K562 (cell line): ENCODE measurements around the gene CDX1. TPM values are rescaled to one million over a fixed set of nuclear protein-coding genes. Genes with fewer than 3 reads are reported as not detected.

Source experiments
- ATAC-seq: fragments of 200-7000 bp; cut with Tn5 transposase; 3 replicates; pipeline ENCODE4 v1.9.1; 2020; ENCODE audit warnings: moderate library complexity
- BruUV-seq: library from RNA; stranded (reverse); fragments of 400-500 nt; replicated peaks from 2 replicates; lab custom pipeline; 2021; lab: Mats Ljungman, UMichigan
- CTCF ChIA-PET: fragments of 300-600 bp; formaldehyde crosslinking; extraction: SDS; loops from one replicate; lab custom pipeline; 2021; ENCODE audit warnings: low intra/inter-chr PET ratio; lab: Yijun Ruan, JAX
- POLR2A ChIA-PET: fragments of 300-600, 350-650 bp; sonication (Branson Sonifier 250); formaldehyde crosslinking; extraction: SDS; loops from one replicate; lab custom pipeline; 2021; ENCODE audit warnings: antibody characterized with exemption, inconsistent platforms; lab: Yijun Ruan, JAX
- DNase-seq, 4 experiments: peaks; one replicate each; pipeline versions ENCODE4 v3.0.0 to v3.0.0-alpha.2; 2011 to 2018; ENCODE audit warnings: low spot score in 3 of 4, mixed read lengths in 3 of 4; ENCODE audit errors: extremely low read depth in 1 of 4
- FAIRE-seq: peaks from 2 replicates; lab custom pipeline; 2011; peaks lifted over from hg19 to GRCh38; lab: Jason Lieb, UNC
- H2AFZ ChIP-seq: 2 replicates; pipeline ENCODE4 v1.6.0; 2011; ENCODE audit warnings: low read depth, low read length, control low read depth, inconsistent platforms
- H3K27ac ChIP-seq: fragments of 200-600 bp; 3 replicates; pipeline ENCODE4 v1.8.0; 2011; ENCODE audit warnings: low read depth, mild to moderate bottlenecking, control low read depth, inconsistent platforms, low read length, moderate library complexity, mixed read lengths; ENCODE audit errors: extremely low read depth
- H3K27me3 ChIP-seq, 2 experiments: fragments of 300-600 bp in 1 of 2; 2 replicates in 1 of 2; 3 replicates in 1 of 2; pipeline versions ENCODE4 v1.6.0 to v1.8.0; 2011; ENCODE audit warnings: inconsistent platforms in 2 of 2, low read length in 2 of 2, mild to moderate bottlenecking in 1 of 2, mixed read lengths in 1 of 2, moderate library complexity in 1 of 2; ENCODE audit not compliant: control insufficient read depth in 2 of 2, insufficient read depth in 2 of 2
- H3K36me3 ChIP-seq: fragments of 300-600 bp; 3 replicates; pipeline ENCODE4 v1.8.0; 2011; ENCODE audit warnings: mild to moderate bottlenecking, low read length, inconsistent platforms; ENCODE audit not compliant: control insufficient read depth, insufficient read depth
- H3K4me1 ChIP-seq, 2 experiments: fragments of 200-600 bp in 1 of 2; replicated peaks in 1 of 2; 2 replicates in 1 of 2; 3 replicates in 1 of 2; pipeline versions ENCODE4 v1.5.1 to v1.8.0; 2011; ENCODE audit warnings: inconsistent platforms in 2 of 2, low read length in 2 of 2, mild to moderate bottlenecking in 1 of 2, mixed read lengths in 1 of 2, moderate library complexity in 1 of 2; ENCODE audit not compliant: control insufficient read depth in 2 of 2, insufficient read depth in 2 of 2
- H3K4me2 ChIP-seq: 2 replicates; pipeline ENCODE4 v1.6.1; 2011; ENCODE audit warnings: low read length, control low read depth, inconsistent platforms, mixed read lengths; ENCODE audit not compliant: insufficient read depth
- H3K4me3 ChIP-seq: fragments of 200-600 bp; sonication (generic), shearing (Covaris generic); 2 replicates; pipeline ENCODE4 v1.5.1; 2016; ENCODE audit warnings: control low read depth, inconsistent platforms
- H3K79me2 ChIP-seq: fragments of 200-600 bp; 3 replicates; pipeline ENCODE4 v1.8.0; 2011; ENCODE audit warnings: low read length, inconsistent platforms; ENCODE audit not compliant: control insufficient read depth, insufficient read depth
- H3K9ac ChIP-seq, 2 experiments: 2 replicates each; pipeline versions ENCODE4 v1.6.0 to v1.6.1; 2011; ENCODE audit warnings: low read depth in 2 of 2, low read length in 2 of 2, control low read depth in 1 of 2, inconsistent platforms in 1 of 2, mild to moderate bottlenecking in 1 of 2, mixed read lengths in 1 of 2; ENCODE audit not compliant: insufficient read depth in 1 of 2
- H3K9me1 ChIP-seq: one replicate; pipeline ENCODE4 v1.6.0; 2011; ENCODE audit warnings: inconsistent platforms, mild to moderate bottlenecking, low read length, moderate library complexity; ENCODE audit not compliant: control insufficient read depth, insufficient read depth
- H3K9me3 ChIP-seq: replicated peaks from 2 replicates; pipeline ENCODE4 v1.5.1; 2011; ENCODE audit warnings: low read depth, low read length, inconsistent platforms; ENCODE audit not compliant: control insufficient read depth, insufficient read depth
- H4K20me1 ChIP-seq: replicated peaks from 2 replicates; pipeline ENCODE4 v1.6.1; 2011; ENCODE audit warnings: low read length, inconsistent platforms, mixed read lengths; ENCODE audit not compliant: control insufficient read depth, insufficient read depth
- CEBPB ChIP-seq: fragments of 450-650 bp; IDR thresholded peaks from 2 replicates; pipeline ENCODE4 v1.6.1; 2016; ENCODE audit warnings: missing genetic modification characterization, missing compliant biosample characterization
- ESRRA ChIP-seq: fragments of 450-650 bp; IDR thresholded peaks from 2 replicates; pipeline ENCODE4 v1.6.1; 2014; ENCODE audit warnings: low read depth, mild to moderate bottlenecking, moderate library complexity, borderline replicate concordance
- KDM1A ChIP-seq, 2 experiments: fragments of 450-650 bp; IDR thresholded peaks; 2 replicates each; pipeline ENCODE4 v1.6.1; 2016; ENCODE audit warnings: mild to moderate bottlenecking in 2 of 2
- MCM3 ChIP-seq: fragments of 450-650 bp; IDR thresholded peaks from 2 replicates; pipeline ENCODE4 v1.6.1; 2016
- MYC ChIP-seq, 2 experiments: fragments of 250-450 bp in 1 of 2; sonication (Bioruptor Pico) in 1 of 2; IDR thresholded peaks; 2 replicates each; pipeline versions ENCODE4 v1.5.1 to v1.6.1; 2012 to 2021; ENCODE audit warnings: low read depth in 2 of 2, borderline replicate concordance in 1 of 2, improper control_type of control experiment in 1 of 2, low read length in 1 of 2, mild to moderate bottlenecking in 1 of 2, moderate library complexity in 1 of 2
- TAF9B ChIP-seq: fragments of 450-650 bp; IDR thresholded peaks from 2 replicates; pipeline ENCODE4 v1.6.1; 2018; ENCODE audit warnings: mild to moderate bottlenecking; ENCODE audit not compliant: partially characterized antibody
- TEAD4 ChIP-seq, 2 experiments: sonication (generic) in 1 of 2; formaldehyde crosslinking in 1 of 2; IDR thresholded peaks; 2 replicates each; pipeline versions ENCODE4 v1.6.1 to v1.8.0; 2012 to 2022; ENCODE audit warnings: borderline replicate concordance in 1 of 2, inconsistent platforms in 1 of 2, low read length in 1 of 2, mild to moderate bottlenecking in 1 of 2, missing genetic modification reagents in 1 of 2
- ZBTB12 ChIP-seq: fragments of 250-450 bp; sonication (Bioruptor Pico); IDR thresholded peaks from 2 replicates; pipeline ENCODE4 v1.4.0; 2020
- ZNF133 ChIP-seq: fragments of 250-450 bp; sonication (Bioruptor Pico); IDR thresholded peaks from 2 replicates; pipeline ENCODE4 v1.4.0; 2020; ENCODE audit warnings: mild to moderate bottlenecking
- ZNF740 ChIP-seq, 3 experiments: fragments of 200-800 bp in 1 of 3; sonication (Bioruptor generic) in 1 of 3; sonication (generic) in 1 of 3; formaldehyde crosslinking in 1 of 3; IDR thresholded peaks; 2 replicates each; pipeline versions ENCODE4 v1.6.1 to v1.8.0; 2016 to 2022; ENCODE audit warnings: mild to moderate bottlenecking in 2 of 3, missing compliant biosample characterization in 2 of 3, missing genetic modification characterization in 2 of 3, missing genetic modification reagents in 1 of 3
- WGBS: fragments of 100-300 bp; shearing (Covaris generic); methylation state at CpG from one replicate; pipeline ENCODE4 v1.1.6; 2016; ENCODE audit warnings: low coverage, mixed read lengths; ENCODE audit not compliant: insufficient coverage; ENCODE audit errors: missing lambda C conversion rate; 5-methylcytosine and 5-hydroxymethylcytosine counted together
- in situ Hi-C: fragments of 300-500 bp; cut with MboI; formaldehyde crosslinking; loops from 4 replicates; pipeline ENCODE4 v1.15.0; 2018; ENCODE audit warnings: inconsistent platforms, mixed read lengths
- intact Hi-C: fragments of 100-400 bp; cut with micrococcal nuclease; formaldehyde crosslinking; loops from 2 replicates; pipeline ENCODE4 v1.14.2; 2022
- polyA plus RNA-seq, 8 experiments: library from polyadenylated mRNA; depleted of rRNA in 4 of 8; stranded (reverse) in 5 of 8; unstranded in 3 of 8; fragments of >200 nt; fragmentation: Nextera tagmentation in 2 of 8; fragmentation: Illumina TruSeq in 1 of 8; extraction: Ambion mirVana in 2 of 8; extraction: Trizol in 1 of 8; gene quantifications; 2 replicates each; pipeline versions ENCODE4 v1.2.1 to v1.2.3, GENCODE V29; 2011 to 2014; ENCODE audit warnings: inconsistent platforms in 1 of 8, missing spikeins in 1 of 8
- total RNA-seq, 7 experiments: library from RNA; depleted of rRNA in 6 of 7; stranded (reverse); fragments of >200 nt in 6 of 7; fragmentation: Illumina TruSeq in 2 of 7; extraction: Trizol in 2 of 7; gene quantifications; 2 replicates each; pipeline versions ENCODE4 v1.2.1 to v1.2.3, GENCODE V29; 2011 to 2021; ENCODE audit warnings: low replicate concordance in 1 of 7

Gene CDX1
- total and polyA plus RNA-seq, 9 of the 15 experiments (the other 6 are each of a cell fraction or from before 2014, with no cell fraction given), result 0.06 to 0.16 TPM; not detected in 7

GRCh38 chr5:150123542-150123941 is 43.0 kb upstream of the CDX1 start (continued):
- TF ChIP-seq CEBPB (tag), result 0 out of 2 replicates have a peak, but pooled peaks have one; percentile 20
- no peak for TF ChIP-seq TAF9B
- peak; percentile 16; the same call in 1 of the 2 replicates for TF ChIP-seq TEAD4 (IDR thresholded peaks at IDR 0.05; ENCODE audit: low read length)
- TF ChIP-seq TEAD4 (CRISPR knock-in tag; IDR thresholded peaks at IDR 0.05; ENCODE audit: borderline replicate concordance), result no peak
- no peak for TF ChIP-seq MCM3
- TF ChIP-seq KDM1A (IDR thresholded peaks at IDR 0.05), result peak; percentile 32 to 33; a peak in 1 of 4 replicates

GRCh38 chr5:150124111-150124557 is 42.4 kb upstream of the CDX1 start:
- no peaks in the 10 kb centered on the region for H3K36me3 ChIP-seq
- ChIA-PET POLR2A (no interaction called here), CTCF (no interaction called here)
- TF ChIP-seq ESRRA (no peak), MYC (IDR thresholded peaks at IDR 0.05; ENCODE audit: low read depth, low read length) (no peak), MYC (CRISPR knock-in tag; IDR thresholded peaks at IDR 0.05; ENCODE audit: borderline replicate concordance, low read depth) (no peak), ZNF133 (CRISPR knock-in tag) (no peak), ZBTB12 (CRISPR knock-in tag) (no peak), ZNF740 (CRISPR knock-in tag; IDR thresholded peaks at IDR 0.05) (0 out of 2 replicates have a peak, but pooled peaks have one; percentile 27), ZNF740 (tag; IDR thresholded peaks at IDR 0.05) (no peak)
- ATAC-seq (no peak), FAIRE-seq (no peak), DNase-seq (no peak)
- no peaks in the 10 kb centered on the region for H3K9me3 ChIP-seq
- BruUV-seq, result no TSS peak
- H4K20me1 ChIP-seq, result 0 out of 2 replicates have a peak, but pooled peaks cover 3% of the 10 kb centered on the region
- no peak overlapping the region for H3K27ac ChIP-seq
- H3K9ac ChIP-seq, result peak overlapping the region in 1 of 2 experiments; percentile 53; a peak in 1 of 4 replicates
- WGBS, result 44% methylated on average over 7 of the region's 11 CpGs
- no peaks in the 10 kb centered on the region for H3K27me3 ChIP-seq
- no peak overlapping the region for H2AFZ ChIP-seq
- H3K4me1 ChIP-seq, result peaks cover 5 to 11% of the 10 kb centered on the region in 2 experiments; a peak in 3 of 5 replicates
- no peak overlapping the region for H3K4me3 ChIP-seq
- no peak overlapping the region for H3K4me2 ChIP-seq
- in situ Hi-C loops, result no loop called here
- intact Hi-C loops, result loop anchor here (10.0 kb wide), 2 partner anchors 49 to 289 kb away; no protein-coding TSS in a partner anchor
- H3K9me1 ChIP-seq, result no peaks in the 10 kb centered on the region
- no peaks in the 10 kb centered on the region for H3K79me2 ChIP-seq
